Endothelial cell of umbilical vein (primary cell): ENCODE results near the gene ZNRD2.

Experiments
- EZH2 ChIP-seq: IDR thresholded peaks from 2 replicates; pipeline ENCODE4 v1.6.1; 2012; ENCODE audit warnings: borderline replicate concordance, low read depth, mild to moderate bottlenecking, moderate library complexity, low read length, inconsistent platforms; ENCODE audit not compliant: severe bottlenecking
- FOS ChIP-seq: IDR thresholded peaks from 2 replicates; pipeline ENCODE4 v1.6.1; 2011; ENCODE audit warnings: mild to moderate bottlenecking, low read length, moderate library complexity, borderline replicate concordance; ENCODE audit not compliant: insufficient read depth
- GATA2 ChIP-seq: IDR thresholded peaks from 2 replicates; pipeline ENCODE4 v1.7.0; 2011; ENCODE audit warnings: low read depth, mild to moderate bottlenecking, moderate library complexity, mixed read lengths, low read length; ENCODE audit not compliant: insufficient read length, insufficient read depth
- JUN ChIP-seq: IDR thresholded peaks from 2 replicates; pipeline ENCODE4 v1.6.1; 2011; ENCODE audit warnings: borderline replicate concordance, low read depth; ENCODE audit not compliant: insufficient read length, insufficient read depth
- MYC ChIP-seq: IDR thresholded peaks from one replicate; pipeline ENCODE4 v1.6.1; 2011; ENCODE audit warnings: mild to moderate bottlenecking, low read depth, low read length
- POLR2A ChIP-seq: IDR thresholded peaks from 2 replicates; pipeline ENCODE4 v1.6.1; 2012; ENCODE audit warnings: low read depth, mild to moderate bottlenecking, control low read depth, low read length
- POLR2AphosphoS5 ChIP-seq: IDR thresholded peaks from 2 replicates; pipeline ENCODE4 v1.6.1; 2012; ENCODE audit warnings: low read depth, mild to moderate bottlenecking, control low read depth, low read length, moderate library complexity; ENCODE audit not compliant: insufficient read depth
- TF ChIP-seq, protein P1 (sequence below), 2 donors: IDR thresholded peaks; 1 replicate in 1 of 2; 2 replicates in 1 of 2; pipeline ENCODE4 v1.5.1; 2011; ENCODE audit warnings: low read length in 2 of 2, mild to moderate bottlenecking in 2 of 2, moderate library complexity in 2 of 2, control low read depth in 1 of 2, inconsistent platforms in 1 of 2, low read depth in 1 of 2; ENCODE audit not compliant: insufficient read depth in 1 of 2; ENCODE audit errors: extremely low read depth in 1 of 2
- TF ChIP-seq, protein P2 (sequence below): IDR thresholded peaks from 2 replicates; pipeline ENCODE4 v1.6.1; 2011; ENCODE audit not compliant: insufficient read depth, insufficient read length

DNA sequence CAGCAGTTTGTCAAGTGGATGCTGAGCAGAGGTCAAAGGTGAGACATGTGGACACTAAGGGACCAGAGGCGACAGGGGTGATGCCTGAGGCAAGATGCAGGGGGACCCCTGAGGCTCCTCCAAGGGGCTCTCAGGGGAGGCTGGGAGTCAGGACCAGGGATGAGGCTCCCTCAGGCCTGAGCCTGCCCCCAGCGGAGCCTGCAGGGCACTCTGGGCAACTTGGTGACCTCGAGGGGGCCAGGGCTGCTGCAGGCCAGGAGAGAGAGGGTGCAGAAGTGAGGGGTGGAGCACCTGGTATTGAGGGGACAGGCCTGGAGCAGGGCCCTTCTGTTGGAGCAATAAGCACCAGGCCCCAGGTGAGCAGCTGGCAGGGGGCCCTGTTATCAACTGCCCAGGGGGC, 11.7 kb downstream of the ZNRD2 start:
- TF ChIP-seq EZH2, result no peak
- TF ChIP-seq POLR2A, result no peak
- TF ChIP-seq MYC, result no peak
- TF ChIP-seq, protein P1, sequence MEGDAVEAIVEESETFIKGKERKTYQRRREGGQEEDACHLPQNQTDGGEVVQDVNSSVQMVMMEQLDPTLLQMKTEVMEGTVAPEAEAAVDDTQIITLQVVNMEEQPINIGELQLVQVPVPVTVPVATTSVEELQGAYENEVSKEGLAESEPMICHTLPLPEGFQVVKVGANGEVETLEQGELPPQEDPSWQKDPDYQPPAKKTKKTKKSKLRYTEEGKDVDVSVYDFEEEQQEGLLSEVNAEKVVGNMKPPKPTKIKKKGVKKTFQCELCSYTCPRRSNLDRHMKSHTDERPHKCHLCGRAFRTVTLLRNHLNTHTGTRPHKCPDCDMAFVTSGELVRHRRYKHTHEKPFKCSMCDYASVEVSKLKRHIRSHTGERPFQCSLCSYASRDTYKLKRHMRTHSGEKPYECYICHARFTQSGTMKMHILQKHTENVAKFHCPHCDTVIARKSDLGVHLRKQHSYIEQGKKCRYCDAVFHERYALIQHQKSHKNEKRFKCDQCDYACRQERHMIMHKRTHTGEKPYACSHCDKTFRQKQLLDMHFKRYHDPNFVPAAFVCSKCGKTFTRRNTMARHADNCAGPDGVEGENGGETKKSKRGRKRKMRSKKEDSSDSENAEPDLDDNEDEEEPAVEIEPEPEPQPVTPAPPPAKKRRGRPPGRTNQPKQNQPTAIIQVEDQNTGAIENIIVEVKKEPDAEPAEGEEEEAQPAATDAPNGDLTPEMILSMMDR (IDR thresholded peaks at IDR 0.05; ENCODE audit: extremely low read depth in 1 of 2, insufficient read depth in 1 of 2, low read depth in 1 of 2, low read length in 2 of 2), result no peak
- no peak for TF ChIP-seq FOS
- TF ChIP-seq GATA2, result no peak
- no peak for TF ChIP-seq POLR2AphosphoS5
- TF ChIP-seq, protein P2, sequence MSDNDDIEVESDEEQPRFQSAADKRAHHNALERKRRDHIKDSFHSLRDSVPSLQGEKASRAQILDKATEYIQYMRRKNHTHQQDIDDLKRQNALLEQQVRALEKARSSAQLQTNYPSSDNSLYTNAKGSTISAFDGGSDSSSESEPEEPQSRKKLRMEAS, result no peak
- no peak for TF ChIP-seq JUN
